PFSK-1 (cell line): ENCODE results near the gene ZNHIT1.

Experiments
- POLR2AphosphoS5 ChIP-seq: IDR thresholded peaks from 2 replicates; pipeline ENCODE4 v1.6.1; 2012; ENCODE audit warnings: low read depth, mild to moderate bottlenecking, control low read depth, low read length, moderate library complexity
- TAF1 ChIP-seq: IDR thresholded peaks from 2 replicates; pipeline ENCODE4 v1.6.1; 2012; ENCODE audit warnings: low read length, control low read depth, borderline replicate concordance; ENCODE audit not compliant: insufficient read depth

GRCh38 chr7:101185258-101185839 lies 32.6 kb upstream of the ZNHIT1 start:
- TF ChIP-seq POLR2AphosphoS5 (no peak), TAF1 (no peak)
